ENCODE results near the gene CROCC2. TPM values are rescaled to one million over a fixed set of nuclear protein-coding genes. Genes with fewer than 3 reads are reported as not detected.

The CROCC2 gene
- total and polyA plus RNA-seq, 5 donors from 2014 or later: not detected

DNA sequence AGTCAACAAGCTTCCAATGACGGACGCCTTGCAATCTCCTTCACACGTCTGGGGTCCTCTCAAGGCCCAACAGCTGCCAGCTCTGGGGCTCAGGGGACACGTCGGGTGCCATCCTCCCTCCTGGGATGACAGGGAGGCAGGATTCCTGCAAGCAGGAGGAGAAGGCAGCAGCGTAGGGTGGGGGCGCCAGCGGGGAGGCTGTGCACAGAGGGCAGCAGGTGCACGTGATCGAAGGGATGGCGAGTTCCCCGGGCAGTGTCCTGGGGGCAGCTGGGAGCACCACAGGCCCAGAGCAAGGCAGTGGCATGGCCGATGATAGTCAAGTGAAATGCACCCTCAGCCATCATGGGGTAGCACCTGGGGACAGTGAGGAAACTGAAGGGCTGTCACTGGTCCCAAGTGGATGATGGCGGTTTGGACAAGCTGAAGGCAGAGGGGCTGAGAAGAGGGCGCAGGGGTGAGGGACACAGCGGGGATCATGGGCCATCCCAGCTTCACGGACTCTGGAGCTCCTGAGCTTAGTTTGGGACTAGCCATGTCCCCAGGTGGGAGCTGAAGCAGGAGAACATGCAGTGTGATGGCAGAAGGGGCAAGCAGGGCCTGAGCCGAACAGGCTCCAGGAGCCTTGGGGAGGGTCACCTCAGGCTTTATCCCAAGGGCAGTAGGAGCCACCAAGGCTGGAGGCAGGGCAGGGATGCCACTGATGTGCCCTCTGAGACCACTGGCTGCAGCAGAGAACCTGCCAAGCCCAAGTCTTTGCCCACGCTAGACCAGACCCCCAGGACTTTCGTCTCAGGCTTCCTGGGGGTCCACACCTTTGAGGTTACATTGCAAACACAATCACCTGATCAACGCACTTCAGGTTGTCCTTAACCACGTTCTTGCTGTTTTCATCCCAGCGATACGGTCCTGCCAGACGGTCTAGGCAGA, 76.0 kb downstream of the CROCC2 start:
- Histone ChIP-seq H3K9me3 (ENCODE audit: control insufficient read depth in 2 of 2, low read length in 2 of 2) (no peaks in the 10 kb centered on the region), H3K4me3 (ENCODE audit: low read depth, low read length) (no peak overlapping the region), H3K36me3 (ENCODE audit: control insufficient read depth, insufficient read depth, low read length) (no peaks in the 10 kb centered on the region), H3K27ac (ENCODE audit: insufficient read depth, low read length, poor library complexity, severe bottlenecking) (no peak overlapping the region), H3K4me1 (ENCODE audit: control insufficient read depth, insufficient read depth, low read length, poor library complexity, severe bottlenecking) (peaks cover 8% of the 10 kb centered on the region), H3K27me3 (ENCODE audit: control insufficient read depth, insufficient read depth, low read length) (no peaks in the 10 kb centered on the region)
- Mint-ChIP-seq H3K27ac (no peak overlapping the region), H3K27me3 (no peaks in the 10 kb centered on the region), H3K9me3 (no peaks in the 10 kb centered on the region), H3K4me3 (no peak overlapping the region), H3K4me1 (peaks cover 0 to 7% (median 0%) of the 10 kb centered on the region in 4 donors), H3K36me3 (no peaks in the 10 kb centered on the region)
- DNase-seq (no peak), ATAC-seq (ENCODE audit: low read depth in 2 of 2) (no peak)

DNA sequence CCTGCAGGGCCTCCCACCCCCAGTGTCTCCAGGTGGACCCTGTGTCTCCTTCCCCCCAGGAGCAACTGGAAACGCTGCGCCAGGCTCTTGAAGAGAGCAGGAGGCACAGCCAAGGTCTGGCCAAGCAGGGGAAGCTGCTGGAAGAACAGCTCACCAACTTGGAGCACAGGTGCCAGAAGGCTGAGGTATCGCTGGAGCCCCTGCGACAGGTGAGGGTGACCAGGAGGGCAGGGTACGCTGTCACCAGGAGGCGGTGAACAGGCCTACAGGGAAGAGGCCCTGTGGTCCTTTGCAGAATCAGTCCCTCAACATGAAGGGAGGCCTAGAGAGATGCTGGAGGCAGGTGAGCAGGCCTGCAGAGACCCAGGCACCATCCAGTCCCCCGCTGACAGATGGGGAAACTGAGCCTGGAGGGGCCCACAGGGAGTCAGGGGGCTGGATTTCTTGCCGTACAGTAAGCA, 76.7 kb downstream of the CROCC2 start:
- no peak for ATAC-seq (ENCODE audit: low read depth in 2 of 2)
- Histone ChIP-seq H3K4me1 (ENCODE audit: control insufficient read depth, insufficient read depth, low read length, poor library complexity, severe bottlenecking) (peaks cover 8% of the 10 kb centered on the region), H3K27me3 (ENCODE audit: control insufficient read depth, insufficient read depth, low read length) (no peaks in the 10 kb centered on the region), H3K4me3 (ENCODE audit: low read depth, low read length) (no peak overlapping the region), H3K36me3 (ENCODE audit: control insufficient read depth, insufficient read depth, low read length) (no peaks in the 10 kb centered on the region), H3K9me3 (ENCODE audit: control insufficient read depth in 2 of 2, low read length in 2 of 2) (no peaks in the 10 kb centered on the region), H3K27ac (ENCODE audit: insufficient read depth, low read length, poor library complexity, severe bottlenecking) (no peak overlapping the region)
- Mint-ChIP-seq H3K27me3 (no peaks in the 10 kb centered on the region), H3K27ac (no peak overlapping the region), H3K9me3 (no peaks in the 10 kb centered on the region), H3K4me3 (no peak overlapping the region), H3K36me3 (no peaks in the 10 kb centered on the region), H3K4me1 (peaks cover 0 to 7% (median 0%) of the 10 kb centered on the region in 4 donors)
- DNase-seq: no peak

DNA sequence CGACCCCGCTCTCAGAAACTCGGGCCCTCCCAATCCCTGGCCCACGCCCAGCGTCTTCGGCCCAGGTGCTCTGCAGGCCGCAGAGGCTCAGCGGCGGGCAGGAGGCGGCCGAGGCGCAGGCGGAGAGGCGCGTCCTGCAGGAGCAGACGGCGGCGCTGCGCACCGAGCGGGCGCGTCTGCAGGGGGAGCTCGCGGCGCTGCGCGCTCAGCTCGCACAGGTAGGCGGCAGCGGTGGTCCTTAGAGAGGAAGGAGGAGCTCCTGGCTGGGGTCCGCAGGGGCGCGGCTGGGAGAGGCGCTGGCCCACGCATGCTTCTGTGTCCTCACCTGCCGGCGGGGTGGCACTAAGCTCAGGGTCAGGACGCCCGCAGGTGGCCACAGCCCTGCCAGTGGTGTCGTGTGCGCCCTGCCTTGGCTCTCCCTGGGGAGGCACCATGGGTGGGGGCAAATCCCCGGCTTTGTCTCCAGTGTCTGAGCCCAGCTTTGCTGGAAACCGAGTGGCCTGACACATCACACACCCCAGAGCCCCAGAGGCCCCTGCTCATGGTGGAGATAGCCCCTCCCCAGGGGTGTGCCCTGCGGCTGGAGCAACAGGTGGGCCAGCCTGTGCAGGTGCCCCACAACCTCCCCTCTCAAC, 77.3 kb downstream of the CROCC2 start:
- H3K27me3 ChIP-seq (ENCODE audit: control insufficient read depth, insufficient read depth, low read length): no peaks in the 10 kb centered on the region
- DNase-seq (peak in 2 of 3 donors; percentile 29 to 48), ATAC-seq (ENCODE audit: low read depth in 2 of 2) (peak; percentile 54 to 72)
- H3K27ac ChIP-seq (ENCODE audit: insufficient read depth, low read length, poor library complexity, severe bottlenecking): no peak overlapping the region
- Mint-ChIP-seq H3K36me3 (no peaks in the 10 kb centered on the region), H3K4me3 (no peak overlapping the region), H3K27me3 (no peaks in the 10 kb centered on the region), H3K9me3 (no peaks in the 10 kb centered on the region), H3K4me1 (peaks cover 0 to 7% (median 0%) of the 10 kb centered on the region in 4 donors), H3K27ac (no peak overlapping the region)
- H3K9me3 ChIP-seq (ENCODE audit: control insufficient read depth in 2 of 2, low read length in 2 of 2): no peaks in the 10 kb centered on the region
- no peaks in the 10 kb centered on the region for H3K36me3 ChIP-seq (ENCODE audit: control insufficient read depth, insufficient read depth, low read length)
- peaks cover 8% of the 10 kb centered on the region for H3K4me1 ChIP-seq (ENCODE audit: control insufficient read depth, insufficient read depth, low read length, poor library complexity, severe bottlenecking)
- no peak overlapping the region for H3K4me3 ChIP-seq (ENCODE audit: low read depth, low read length)

DNA sequence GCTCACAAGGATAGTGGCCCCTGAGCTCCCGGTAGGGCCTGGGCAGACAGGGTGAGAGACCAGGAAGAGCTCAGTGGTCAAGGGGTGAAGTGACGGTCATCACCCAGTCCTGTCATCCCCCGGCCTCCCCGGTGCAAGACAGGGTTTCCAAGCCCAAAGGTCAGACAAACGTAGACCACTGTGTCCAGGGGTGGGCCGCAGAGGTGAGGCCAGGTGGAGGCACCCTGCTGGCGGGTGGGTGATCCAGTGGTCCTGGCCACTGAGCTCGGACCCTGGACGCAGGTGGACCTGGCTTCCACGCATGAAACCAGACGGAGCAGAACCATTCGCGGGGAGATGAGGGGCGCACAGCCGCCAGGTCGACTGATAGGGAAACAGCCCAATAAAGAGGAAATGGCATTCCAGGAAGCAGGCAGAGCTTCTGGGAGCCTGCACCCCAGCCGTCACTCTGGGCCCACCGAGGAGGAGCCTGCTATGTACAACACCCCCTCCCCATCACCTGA, 77.9 kb downstream of the CROCC2 start:
- no peaks in the 10 kb centered on the region for H3K36me3 Mint-ChIP-seq
- no peak overlapping the region for H3K4me3 ChIP-seq (ENCODE audit: low read depth, low read length)
- H3K27ac ChIP-seq (ENCODE audit: insufficient read depth, low read length, poor library complexity, severe bottlenecking): no peak overlapping the region
- H3K36me3 ChIP-seq (ENCODE audit: control insufficient read depth, insufficient read depth, low read length): no peaks in the 10 kb centered on the region
- ATAC-seq (ENCODE audit: low read depth in 2 of 2) (no peak), DNase-seq (no peak)
- no peaks in the 10 kb centered on the region for H3K9me3 Mint-ChIP-seq
- H3K27ac Mint-ChIP-seq: no peak overlapping the region
- H3K4me1 ChIP-seq (ENCODE audit: control insufficient read depth, insufficient read depth, low read length, poor library complexity, severe bottlenecking): peaks cover 8% of the 10 kb centered on the region
- H3K9me3 ChIP-seq (ENCODE audit: control insufficient read depth in 2 of 2, low read length in 2 of 2): no peaks in the 10 kb centered on the region
- no peaks in the 10 kb centered on the region for H3K27me3 Mint-ChIP-seq
- H3K4me1 Mint-ChIP-seq: peaks cover 0 to 7% (median 0%) of the 10 kb centered on the region in 4 donors
- H3K4me3 Mint-ChIP-seq: no peak overlapping the region
- no peaks in the 10 kb centered on the region for H3K27me3 ChIP-seq (ENCODE audit: control insufficient read depth, insufficient read depth, low read length)

DNA sequence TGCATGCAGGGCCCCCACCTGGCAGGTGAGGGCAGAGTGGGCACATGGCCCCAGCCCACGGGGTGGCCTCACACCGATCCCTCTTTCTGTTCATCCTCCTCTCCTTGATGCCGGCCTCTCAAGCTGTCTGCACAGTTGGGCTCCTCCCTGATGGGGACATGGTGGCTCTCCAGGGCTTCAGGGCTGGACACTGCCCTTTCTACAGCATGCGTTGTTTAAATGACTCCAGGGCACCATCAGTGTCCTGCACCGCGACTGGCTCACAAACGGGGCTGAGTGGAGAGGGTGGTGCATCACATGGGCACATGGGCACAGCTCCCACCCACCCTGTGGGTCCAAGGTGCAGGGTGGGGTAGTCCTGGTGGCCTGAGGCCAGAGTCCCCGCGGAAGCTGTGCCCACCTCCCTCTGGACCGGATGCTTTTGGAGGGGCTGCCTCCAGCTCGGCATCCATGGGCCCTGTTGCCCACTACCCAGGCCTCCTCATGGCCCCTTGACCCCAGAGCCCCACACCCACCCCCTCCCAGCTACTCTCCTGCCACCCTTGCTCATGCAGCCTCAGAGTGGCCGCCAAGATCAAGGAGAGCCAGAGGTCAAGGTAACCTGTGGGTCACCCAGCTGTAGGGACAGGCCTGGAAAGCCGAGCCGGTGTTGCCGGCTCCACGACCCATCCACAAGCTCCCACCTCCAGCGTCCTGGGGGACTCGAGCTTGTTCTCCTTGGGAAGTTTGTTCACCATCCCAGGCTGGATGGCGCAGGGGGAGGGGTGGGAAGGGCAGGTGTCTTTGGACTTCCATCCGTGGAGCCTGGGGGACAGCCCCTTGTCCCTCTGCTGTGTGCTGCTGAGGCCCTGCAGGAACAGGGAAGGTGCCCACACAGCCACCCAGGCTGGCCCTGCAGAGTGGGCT, 80.0 kb downstream of the CROCC2 start:
- no peak overlapping the region for H3K27ac Mint-ChIP-seq
- no peaks in the 10 kb centered on the region for H3K27me3 Mint-ChIP-seq
- DNase-seq (no peak), ATAC-seq (ENCODE audit: low read depth in 2 of 2) (no peak)
- H3K36me3 Mint-ChIP-seq: no peaks in the 10 kb centered on the region
- Histone ChIP-seq H3K9me3 (ENCODE audit: control insufficient read depth in 2 of 2, low read length in 2 of 2) (no peaks in the 10 kb centered on the region), H3K4me3 (ENCODE audit: low read depth, low read length) (no peak overlapping the region), H3K36me3 (ENCODE audit: control insufficient read depth, insufficient read depth, low read length) (no peaks in the 10 kb centered on the region), H3K4me1 (ENCODE audit: control insufficient read depth, insufficient read depth, low read length, poor library complexity, severe bottlenecking) (peaks cover 8% of the 10 kb centered on the region), H3K27me3 (ENCODE audit: control insufficient read depth, insufficient read depth, low read length) (no peaks in the 10 kb centered on the region), H3K27ac (ENCODE audit: insufficient read depth, low read length, poor library complexity, severe bottlenecking) (no peak overlapping the region)
- H3K4me1 Mint-ChIP-seq: peaks cover 0 to 7% (median 0%) of the 10 kb centered on the region in 4 donors
- no peaks in the 10 kb centered on the region for H3K9me3 Mint-ChIP-seq
- H3K4me3 Mint-ChIP-seq: no peak overlapping the region

DNA sequence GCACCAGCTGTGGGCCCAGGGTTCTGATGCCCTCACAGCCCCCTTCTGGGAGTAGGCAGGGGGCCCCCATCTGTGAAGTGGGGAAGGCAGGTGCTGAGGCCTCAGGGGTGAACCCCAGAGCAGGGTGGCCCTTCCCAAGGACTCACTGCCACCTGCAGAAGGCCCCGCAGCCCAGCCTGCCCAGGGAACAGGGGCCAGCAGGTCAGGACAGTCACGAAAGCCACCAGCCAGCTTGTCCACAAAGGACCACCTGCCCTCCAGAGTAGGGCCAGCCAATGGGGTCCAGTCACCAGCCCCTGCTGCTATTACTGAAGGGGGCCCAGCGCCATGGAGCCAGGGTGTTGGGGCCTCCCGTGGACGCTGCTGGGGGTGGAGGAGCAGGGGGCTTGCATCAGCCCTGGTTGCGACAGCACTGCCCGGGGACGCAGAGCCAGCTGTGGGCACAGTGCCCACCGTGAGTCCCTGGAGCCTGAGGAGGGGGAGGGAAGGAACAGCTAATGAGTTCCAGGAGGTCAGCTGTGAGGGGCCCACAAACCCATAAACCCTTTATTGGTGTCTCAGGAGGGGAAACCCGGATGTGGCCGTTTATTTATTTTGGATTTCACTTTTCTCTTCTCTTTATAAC, 80.8 kb downstream of the CROCC2 start:
- H3K4me3 Mint-ChIP-seq: no peak overlapping the region
- Histone ChIP-seq H3K4me3 (ENCODE audit: low read depth, low read length) (no peak overlapping the region), H3K36me3 (ENCODE audit: control insufficient read depth, insufficient read depth, low read length) (no peaks in the 10 kb centered on the region), H3K27me3 (ENCODE audit: control insufficient read depth, insufficient read depth, low read length) (no peaks in the 10 kb centered on the region), H3K4me1 (ENCODE audit: control insufficient read depth, insufficient read depth, low read length, poor library complexity, severe bottlenecking) (peaks cover 8% of the 10 kb centered on the region), H3K9me3 (ENCODE audit: control insufficient read depth in 2 of 2, low read length in 2 of 2) (no peaks in the 10 kb centered on the region), H3K27ac (ENCODE audit: insufficient read depth, low read length, poor library complexity, severe bottlenecking) (no peak overlapping the region)
- no peaks in the 10 kb centered on the region for H3K27me3 Mint-ChIP-seq
- H3K4me1 Mint-ChIP-seq: peaks cover 0 to 7% (median 0%) of the 10 kb centered on the region in 4 donors
- no peaks in the 10 kb centered on the region for H3K9me3 Mint-ChIP-seq
- H3K36me3 Mint-ChIP-seq: no peaks in the 10 kb centered on the region
- ATAC-seq (ENCODE audit: low read depth in 2 of 2) (no peak), DNase-seq (no peak)
- H3K27ac Mint-ChIP-seq: no peak overlapping the region

DNA sequence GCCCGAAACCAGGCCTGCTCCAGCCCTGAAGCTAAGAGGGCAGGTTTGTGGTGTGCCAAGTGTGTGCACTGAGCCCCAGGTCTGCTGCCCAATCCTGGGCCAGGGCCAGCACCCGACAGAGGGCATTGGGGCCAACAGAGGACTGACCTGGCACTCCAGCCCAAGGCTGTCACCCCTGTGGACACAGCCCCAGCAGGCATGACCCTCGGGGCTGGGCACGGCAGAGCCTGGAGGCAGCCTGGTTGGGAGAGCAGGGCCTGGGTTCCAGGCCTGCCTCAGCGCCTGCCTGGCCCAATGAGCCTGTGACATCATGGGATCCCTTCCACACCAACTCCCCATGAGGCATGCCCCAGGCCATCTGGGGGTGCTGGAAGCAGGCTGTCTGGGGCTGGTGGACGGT, 81.5 kb downstream of the CROCC2 start:
- H3K9me3 Mint-ChIP-seq: no peaks in the 10 kb centered on the region

More for the DNA sequence above, 81.5 kb downstream of the CROCC2 start:
- no peaks in the 10 kb centered on the region for H3K36me3 Mint-ChIP-seq
- Histone ChIP-seq H3K4me3 (ENCODE audit: low read depth, low read length) (no peak overlapping the region), H3K4me1 (ENCODE audit: control insufficient read depth, insufficient read depth, low read length, poor library complexity, severe bottlenecking) (peaks cover 8% of the 10 kb centered on the region), H3K27ac (ENCODE audit: insufficient read depth, low read length, poor library complexity, severe bottlenecking) (no peak overlapping the region), H3K9me3 (ENCODE audit: control insufficient read depth in 2 of 2, low read length in 2 of 2) (no peaks in the 10 kb centered on the region), H3K27me3 (ENCODE audit: control insufficient read depth, insufficient read depth, low read length) (no peaks in the 10 kb centered on the region), H3K36me3 (ENCODE audit: control insufficient read depth, insufficient read depth, low read length) (no peaks in the 10 kb centered on the region)
- no peak overlapping the region for H3K4me3 Mint-ChIP-seq
- H3K27ac Mint-ChIP-seq: no peak overlapping the region
- no peak for ATAC-seq (ENCODE audit: low read depth in 2 of 2)
- no peak for DNase-seq
- H3K4me1 Mint-ChIP-seq: peaks cover 0 to 5% (median 0%) of the 10 kb centered on the region in 4 donors
- no peaks in the 10 kb centered on the region for H3K27me3 Mint-ChIP-seq
